Measurements from ENCODE around the gene SNX8.
A peak's percentile ranks its signal among the peaks of the same experiment; 100 is the strongest.
"Not testable (repeated sequence)": the region's sequence is repeated elsewhere in the genome, so short reads cannot be mapped to it uniquely, and the experiment has no call there.

Gene SNX8

GRCh38 chr7:2314209-2314955 lies at the start of gene SNX8:
SNX8 (minus strand) TSS chr7:2314441; CDS start chr7:2314421, 20 bp downstream.
- peak; percentile 94 for DNase-seq

GRCh38 chr7:2362385-2363088 lies 48.3 kb upstream of the SNX8 start:
- no peak for DNase-seq

- DNase-seq: no peak
These were observed 46.6 kb upstream of the SNX8 start for GRCh38 chr7:2360796-2361195.

- no peak for DNase-seq
These were observed 45.4 kb upstream of the SNX8 start for GRCh38 chr7:2359610-2360009.

- DNase-seq: no peak
These were observed 44.8 kb upstream of the SNX8 start for GRCh38 chr7:2358968-2359527.

GRCh38 chr7:2357571-2357970 lies 43.3 kb upstream of the SNX8 start:
- no peak for DNase-seq

GRCh38 chr7:2357165-2357564 lies 42.9 kb upstream of the SNX8 start:
- no peak for DNase-seq

GRCh38 chr7:2355705-2356008 lies 41.4 kb upstream of the SNX8 start:
- no peak for DNase-seq

GRCh38 chr7:2354939-2355704 lies 40.9 kb upstream of the SNX8 start:
- DNase-seq: peak; percentile 28

GRCh38 chr7:2354186-2354938 lies 40.1 kb upstream of the SNX8 start, which contains the start of gene EIF3B:
EIF3B (plus strand) TSS chr7:2354827; CDS start chr7:2354922, 95 bp downstream.
- DNase-seq: peak; percentile 94

GRCh38 chr7:2353936-2354185 lies 39.6 kb upstream of the SNX8 start:
- DNase-seq: peak; percentile 94

GRCh38 chr7:2353113-2353935 lies 39.1 kb upstream of the SNX8 start:
- no peak for DNase-seq

- no peak for DNase-seq
These were observed 36.6 kb upstream of the SNX8 start for GRCh38 chr7:2350861-2351260.

- DNase-seq: no peak
These were observed 35.8 kb upstream of the SNX8 start for GRCh38 chr7:2350055-2350454.

- not testable (repeated sequence) for DNase-seq
These were observed 33.3 kb upstream of the SNX8 start for GRCh38 chr7:2347351-2348063.

GRCh38 chr7:2336626-2337299 lies 22.5 kb upstream of the SNX8 start:
- no peak for DNase-seq

- DNase-seq: not testable (repeated sequence)
These were observed 18.5 kb upstream of the SNX8 start for GRCh38 chr7:2332606-2333231.

GRCh38 chr7:2331707-2332106 lies 17.5 kb upstream of the SNX8 start:
- DNase-seq: no peak

GRCh38 chr7:2330493-2330892 lies 16.3 kb upstream of the SNX8 start:
- DNase-seq: no peak

- DNase-seq: no peak
These were observed 12.7 kb upstream of the SNX8 start for GRCh38 chr7:2326951-2327350.

Measured in right hindlimb (tissue), 1 donor.